ENCODE data around the gene ACOT7.

GRCh38 chr1:6243053-6243834 lies 150.3 kb downstream of the ACOT7 start:
- TF ChIP-seq, protein P1, sequence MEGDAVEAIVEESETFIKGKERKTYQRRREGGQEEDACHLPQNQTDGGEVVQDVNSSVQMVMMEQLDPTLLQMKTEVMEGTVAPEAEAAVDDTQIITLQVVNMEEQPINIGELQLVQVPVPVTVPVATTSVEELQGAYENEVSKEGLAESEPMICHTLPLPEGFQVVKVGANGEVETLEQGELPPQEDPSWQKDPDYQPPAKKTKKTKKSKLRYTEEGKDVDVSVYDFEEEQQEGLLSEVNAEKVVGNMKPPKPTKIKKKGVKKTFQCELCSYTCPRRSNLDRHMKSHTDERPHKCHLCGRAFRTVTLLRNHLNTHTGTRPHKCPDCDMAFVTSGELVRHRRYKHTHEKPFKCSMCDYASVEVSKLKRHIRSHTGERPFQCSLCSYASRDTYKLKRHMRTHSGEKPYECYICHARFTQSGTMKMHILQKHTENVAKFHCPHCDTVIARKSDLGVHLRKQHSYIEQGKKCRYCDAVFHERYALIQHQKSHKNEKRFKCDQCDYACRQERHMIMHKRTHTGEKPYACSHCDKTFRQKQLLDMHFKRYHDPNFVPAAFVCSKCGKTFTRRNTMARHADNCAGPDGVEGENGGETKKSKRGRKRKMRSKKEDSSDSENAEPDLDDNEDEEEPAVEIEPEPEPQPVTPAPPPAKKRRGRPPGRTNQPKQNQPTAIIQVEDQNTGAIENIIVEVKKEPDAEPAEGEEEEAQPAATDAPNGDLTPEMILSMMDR (IDR thresholded peaks at IDR 0.05) = no peak
- TF ChIP-seq TCF7L2 (IDR thresholded peaks at IDR 0.05; ENCODE audit: low read depth, low read length) = no peak
- TF ChIP-seq, protein P2, sequence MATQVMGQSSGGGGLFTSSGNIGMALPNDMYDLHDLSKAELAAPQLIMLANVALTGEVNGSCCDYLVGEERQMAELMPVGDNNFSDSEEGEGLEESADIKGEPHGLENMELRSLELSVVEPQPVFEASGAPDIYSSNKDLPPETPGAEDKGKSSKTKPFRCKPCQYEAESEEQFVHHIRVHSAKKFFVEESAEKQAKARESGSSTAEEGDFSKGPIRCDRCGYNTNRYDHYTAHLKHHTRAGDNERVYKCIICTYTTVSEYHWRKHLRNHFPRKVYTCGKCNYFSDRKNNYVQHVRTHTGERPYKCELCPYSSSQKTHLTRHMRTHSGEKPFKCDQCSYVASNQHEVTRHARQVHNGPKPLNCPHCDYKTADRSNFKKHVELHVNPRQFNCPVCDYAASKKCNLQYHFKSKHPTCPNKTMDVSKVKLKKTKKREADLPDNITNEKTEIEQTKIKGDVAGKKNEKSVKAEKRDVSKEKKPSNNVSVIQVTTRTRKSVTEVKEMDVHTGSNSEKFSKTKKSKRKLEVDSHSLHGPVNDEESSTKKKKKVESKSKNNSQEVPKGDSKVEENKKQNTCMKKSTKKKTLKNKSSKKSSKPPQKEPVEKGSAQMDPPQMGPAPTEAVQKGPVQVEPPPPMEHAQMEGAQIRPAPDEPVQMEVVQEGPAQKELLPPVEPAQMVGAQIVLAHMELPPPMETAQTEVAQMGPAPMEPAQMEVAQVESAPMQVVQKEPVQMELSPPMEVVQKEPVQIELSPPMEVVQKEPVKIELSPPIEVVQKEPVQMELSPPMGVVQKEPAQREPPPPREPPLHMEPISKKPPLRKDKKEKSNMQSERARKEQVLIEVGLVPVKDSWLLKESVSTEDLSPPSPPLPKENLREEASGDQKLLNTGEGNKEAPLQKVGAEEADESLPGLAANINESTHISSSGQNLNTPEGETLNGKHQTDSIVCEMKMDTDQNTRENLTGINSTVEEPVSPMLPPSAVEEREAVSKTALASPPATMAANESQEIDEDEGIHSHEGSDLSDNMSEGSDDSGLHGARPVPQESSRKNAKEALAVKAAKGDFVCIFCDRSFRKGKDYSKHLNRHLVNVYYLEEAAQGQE (IDR thresholded peaks at IDR 0.05; ENCODE audit: insufficient read depth in 1 of 2, low read depth in 2 of 2, low read length in 1 of 2) = peak in 1 of 2 experiments; percentile 0; a peak in 1 of 4 replicates
- no peak for TF ChIP-seq POLR2AphosphoS5 (IDR thresholded peaks at IDR 0.05; ENCODE audit: low read depth, low read length)

Measured in Panc1 (cell line).